HepG2 (cell line): ENCODE measurements around the gene PRUNE1. TPM values are rescaled to one million over a fixed set of nuclear protein-coding genes. Genes with fewer than 3 reads are reported as not detected.

Experiments used
- AGO1 ChIP-seq: fragments of 200-400 bp; formaldehyde crosslinking; IDR thresholded peaks from 2 replicates; pipeline ENCODE4 v1.6.1; 2017; ENCODE audit warnings: mild to moderate bottlenecking, low read depth, low read length, moderate library complexity; ENCODE audit not compliant: poor library complexity, severe bottlenecking
- CCAR2 ChIP-seq: fragments of 200-400 bp; formaldehyde crosslinking; optimal IDR thresholded peaks from 2 replicates; pipeline ENCODE3; 2018; ENCODE audit warnings: low read depth, mild to moderate bottlenecking, low read length, moderate library complexity
- CENPT ChIP-seq: sonication (generic); formaldehyde crosslinking; IDR thresholded peaks from 2 replicates; pipeline ENCODE4 v1.8.0; 2022; ENCODE audit warnings: low read depth, mild to moderate bottlenecking, moderate library complexity, missing genetic modification reagents
- DNMT1 ChIP-seq: sonication (generic); formaldehyde crosslinking; IDR thresholded peaks from 2 replicates; pipeline ENCODE4 v1.5.1; 2020; ENCODE audit warnings: mild to moderate bottlenecking, missing genetic modification reagents
- GTF3A ChIP-seq: sonication (generic); formaldehyde crosslinking; conservative IDR thresholded peaks from 2 replicates; pipeline ENCODE4 v1.4.0; 2020; ENCODE audit warnings: mild to moderate bottlenecking, missing genetic modification reagents
- NFKB2 ChIP-seq: sonication (generic); formaldehyde crosslinking; IDR thresholded peaks from 2 replicates; pipeline ENCODE4 v1.4.0; 2020; ENCODE audit warnings: missing genetic modification reagents, borderline replicate concordance
- NFKBIZ ChIP-seq: IDR thresholded peaks from 2 replicates; pipeline ENCODE4 v1.6.1; 2018; ENCODE audit warnings: missing genetic modification reagents, missing compliant biosample characterization
- NR2C2 ChIP-seq: sonication (generic); formaldehyde crosslinking; IDR thresholded peaks from 2 replicates; pipeline ENCODE4 v1.4.0; 2020; ENCODE audit warnings: missing genetic modification reagents, mild to moderate bottlenecking, moderate library complexity, borderline replicate concordance
- NR2F2 ChIP-seq: IDR thresholded peaks from 2 replicates; pipeline ENCODE4 v1.6.1; 2012; ENCODE audit warnings: low read depth, inconsistent platforms, borderline replicate concordance
- POLR2A ChIP-seq, 2 experiments: IDR thresholded peaks; 2 replicates each; pipeline ENCODE4 v1.6.1; 2011; ENCODE audit warnings: low read depth in 2 of 2, low read length in 2 of 2, mild to moderate bottlenecking in 1 of 2, moderate library complexity in 1 of 2; ENCODE audit not compliant: insufficient read depth in 1 of 2
- PRPF4 ChIP-seq: fragments of 200-400 bp; formaldehyde crosslinking; IDR thresholded peaks from 2 replicates; pipeline ENCODE4 v1.6.1; 2016; ENCODE audit warnings: low read length, low read depth; ENCODE audit not compliant: poor library complexity, severe bottlenecking
- SOX13 ChIP-seq, 3 experiments: fragments of 450-650 bp in 1 of 3; sonication (generic) in 1 of 3; formaldehyde crosslinking in 1 of 3; IDR thresholded peaks in 2 of 3; conservative IDR thresholded peaks in 1 of 3; 2 replicates each; pipeline versions ENCODE4 v1.5.0 to v1.6.1; 2016 to 2020; ENCODE audit warnings: antibody characterized with exemption in 1 of 3, mild to moderate bottlenecking in 1 of 3, missing compliant biosample characterization in 1 of 3, missing genetic modification reagents in 1 of 3, moderate library complexity in 1 of 3
- SP140L ChIP-seq: sonication (generic); formaldehyde crosslinking; IDR thresholded peaks from 2 replicates; pipeline ENCODE4 v1.4.0; 2020; ENCODE audit warnings: missing genetic modification reagents, borderline replicate concordance
- TRIM24 ChIP-seq: sonication (generic); formaldehyde crosslinking; IDR thresholded peaks from 2 replicates; pipeline ENCODE4 v1.8.0; 2022; ENCODE audit warnings: mild to moderate bottlenecking, missing genetic modification reagents
- ZNF253 ChIP-seq: sonication (generic); formaldehyde crosslinking; IDR thresholded peaks from 2 replicates; pipeline ENCODE4 v1.8.0; 2022; ENCODE audit warnings: mild to moderate bottlenecking, missing genetic modification reagents, borderline replicate concordance
- ZNF747 ChIP-seq: sonication (generic); formaldehyde crosslinking; IDR thresholded peaks from 2 replicates; pipeline ENCODE4 v1.8.1; 2023; ENCODE audit warnings: missing genetic modification reagents, mild to moderate bottlenecking, borderline replicate concordance
- ZNF782 ChIP-seq: sonication (generic); formaldehyde crosslinking; IDR thresholded peaks from 2 replicates; pipeline ENCODE4 v1.4.0; 2020; ENCODE audit warnings: missing genetic modification reagents, mild to moderate bottlenecking, borderline replicate concordance
- ZNF883 ChIP-seq: sonication (generic); formaldehyde crosslinking; IDR thresholded peaks from 2 replicates; pipeline ENCODE4 v1.5.1; 2020; ENCODE audit warnings: mild to moderate bottlenecking, missing genetic modification reagents; ENCODE audit errors: not compliant biosample characterization
- ZSCAN31 ChIP-seq: sonication (generic); formaldehyde crosslinking; IDR thresholded peaks from 2 replicates; pipeline ENCODE4 v1.5.0; 2020; ENCODE audit warnings: low read depth, mild to moderate bottlenecking, missing genetic modification reagents
- polyA plus RNA-seq, 8 experiments: library from polyadenylated mRNA; depleted of rRNA in 3 of 8; stranded (reverse) in 7 of 8; unstranded in 1 of 8; fragments of >200 nt; fragmentation: Illumina TruSeq in 4 of 8; extraction: Trizol in 4 of 8; gene quantifications; 2 replicates each; pipeline versions ENCODE4 v1.2.1 to v1.2.3, GENCODE V29; 2011 to 2016; ENCODE audit warnings: low read depth in 4 of 8, missing spikeins in 1 of 8, mixed read lengths in 1 of 8; ENCODE audit not compliant: insufficient read depth in 1 of 8
- total RNA-seq, 5 experiments: library from RNA; depleted of rRNA; stranded (reverse); fragments of >200 nt; fragmentation: Illumina TruSeq; extraction: Trizol; gene quantifications; 2 replicates each; pipeline ENCODE4 v1.2.3, GENCODE V29; 2016; ENCODE audit warnings: low read depth in 1 of 5
- TF ChIP-seq, protein P1 (sequence below): sonication (generic); formaldehyde crosslinking; IDR thresholded peaks from 2 replicates; pipeline ENCODE4 v1.4.0; 2020; ENCODE audit warnings: missing genetic modification reagents
- TF ChIP-seq, protein P2 (sequence below): IDR thresholded peaks from 2 replicates; pipeline ENCODE4 v1.6.1; 2018; ENCODE audit warnings: missing genetic modification reagents
- TF ChIP-seq, protein P3 (sequence below): sonication (generic); formaldehyde crosslinking; IDR thresholded peaks from 2 replicates; pipeline ENCODE4 v1.9.0; 2021; ENCODE audit warnings: missing genetic modification reagents, mild to moderate bottlenecking, borderline replicate concordance
- TF ChIP-seq, protein P4 (sequence below): IDR thresholded peaks from 2 replicates; pipeline ENCODE4 v1.6.1; 2018; ENCODE audit warnings: missing genetic modification reagents, mild to moderate bottlenecking, missing compliant biosample characterization

PRUNE1 gene
- total and polyA plus RNA-seq, 2 of the 13 experiments (the other 11 are each of a cell fraction or from before 2014, with no cell fraction given): 19.0 to 31.9 TPM

DNA sequence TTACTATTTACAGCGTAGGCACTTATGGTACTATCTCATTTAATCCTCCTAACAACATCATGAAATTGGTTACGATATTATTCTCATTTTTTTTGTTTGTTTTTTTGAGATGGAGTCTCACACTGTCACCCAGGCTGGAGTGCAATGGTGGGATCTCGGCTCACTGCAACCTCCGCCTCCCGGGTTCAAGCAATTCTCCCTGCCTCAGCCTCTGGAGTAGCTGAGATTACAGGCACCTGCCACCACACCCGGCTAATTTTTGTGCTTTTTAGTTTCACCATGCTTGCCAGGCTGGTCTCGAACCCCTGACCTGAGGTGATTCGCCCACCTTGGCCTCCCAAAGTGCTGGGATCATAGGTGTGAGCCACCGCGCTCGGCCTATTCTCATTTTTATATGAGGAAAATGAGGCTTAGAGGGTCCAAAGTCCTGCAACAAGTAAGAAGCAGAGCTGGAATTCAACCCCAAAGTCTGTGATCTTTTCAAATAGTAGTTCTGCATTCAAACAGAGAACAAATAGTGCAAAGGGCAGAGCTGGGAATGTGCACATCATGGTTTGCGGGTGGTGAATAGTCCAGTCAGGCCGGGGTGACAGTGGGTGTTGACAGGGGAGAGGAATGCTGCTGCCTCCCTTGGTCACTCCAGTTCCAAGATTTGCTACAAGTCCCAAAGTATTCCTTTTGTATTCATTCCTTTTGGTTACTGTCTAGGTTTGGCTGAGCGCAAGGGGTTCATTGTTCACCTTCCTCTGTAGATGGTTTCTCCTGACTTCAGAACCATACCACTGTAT, 4.6 kb downstream of the PRUNE1 start (continued):
- TF ChIP-seq, protein P1, sequence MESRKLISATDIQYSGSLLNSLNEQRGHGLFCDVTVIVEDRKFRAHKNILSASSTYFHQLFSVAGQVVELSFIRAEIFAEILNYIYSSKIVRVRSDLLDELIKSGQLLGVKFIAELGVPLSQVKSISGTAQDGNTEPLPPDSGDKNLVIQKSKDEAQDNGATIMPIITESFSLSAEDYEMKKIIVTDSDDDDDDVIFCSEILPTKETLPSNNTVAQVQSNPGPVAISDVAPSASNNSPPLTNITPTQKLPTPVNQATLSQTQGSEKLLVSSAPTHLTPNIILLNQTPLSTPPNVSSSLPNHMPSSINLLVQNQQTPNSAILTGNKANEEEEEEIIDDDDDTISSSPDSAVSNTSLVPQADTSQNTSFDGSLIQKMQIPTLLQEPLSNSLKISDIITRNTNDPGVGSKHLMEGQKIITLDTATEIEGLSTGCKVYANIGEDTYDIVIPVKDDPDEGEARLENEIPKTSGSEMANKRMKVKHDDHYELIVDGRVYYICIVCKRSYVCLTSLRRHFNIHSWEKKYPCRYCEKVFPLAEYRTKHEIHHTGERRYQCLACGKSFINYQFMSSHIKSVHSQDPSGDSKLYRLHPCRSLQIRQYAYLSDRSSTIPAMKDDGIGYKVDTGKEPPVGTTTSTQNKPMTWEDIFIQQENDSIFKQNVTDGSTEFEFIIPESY: peak; percentile 5; the same call in 1 of the 2 replicates
- TF ChIP-seq ZSCAN31 (no peak), ZNF253 (CRISPR knock-in tag) (no peak), AGO1 (no peak), TRIM24 (no peak), NR2C2 (CRISPR knock-in tag) (peak; percentile 53; the same call in 1 of the 2 replicates), ZNF782 (CRISPR knock-in tag) (no peak), ZNF747 (CRISPR knock-in tag) (no peak), POLR2A (IDR thresholded peaks at IDR 0.05; ENCODE audit: insufficient read depth in 1 of 2, low read depth in 2 of 2, low read length in 2 of 2) (peak; percentile 72 to 87), SP140L (no peak), NFKBIZ (no peak; the same call in 1 of the 2 replicates), SOX13 (IDR thresholded peaks at IDR 0.05) (peak; percentile 66), SOX13 (CRISPR knock-in tag; conservative IDR thresholded peaks at IDR 0.05 in 1 of 2, IDR thresholded peaks at IDR 0.05 in 1 of 2) (peak in 1 of 2 experiments; percentile 84; a peak in 2 of 4 replicates), DNMT1 (CRISPR knock-in tag) (no peak), ZNF883 (CRISPR knock-in tag) (no peak), NFKB2 (CRISPR knock-in tag) (no peak), NR2F2 (peak; percentile 19; the same call in 1 of the 2 replicates), GTF3A (CRISPR knock-in tag) (0 out of 2 replicates have a peak, but pooled peaks have one; percentile 58), PRPF4 (no peak), CCAR2 (no peak), CENPT (CRISPR knock-in tag) (no peak)
- TF ChIP-seq, protein P2, sequence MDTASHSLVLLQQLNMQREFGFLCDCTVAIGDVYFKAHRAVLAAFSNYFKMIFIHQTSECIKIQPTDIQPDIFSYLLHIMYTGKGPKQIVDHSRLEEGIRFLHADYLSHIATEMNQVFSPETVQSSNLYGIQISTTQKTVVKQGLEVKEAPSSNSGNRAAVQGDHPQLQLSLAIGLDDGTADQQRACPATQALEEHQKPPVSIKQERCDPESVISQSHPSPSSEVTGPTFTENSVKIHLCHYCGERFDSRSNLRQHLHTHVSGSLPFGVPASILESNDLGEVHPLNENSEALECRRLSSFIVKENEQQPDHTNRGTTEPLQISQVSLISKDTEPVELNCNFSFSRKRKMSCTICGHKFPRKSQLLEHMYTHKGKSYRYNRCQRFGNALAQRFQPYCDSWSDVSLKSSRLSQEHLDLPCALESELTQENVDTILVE (CRISPR knock-in tag): no peak
- TF ChIP-seq, protein P3, sequence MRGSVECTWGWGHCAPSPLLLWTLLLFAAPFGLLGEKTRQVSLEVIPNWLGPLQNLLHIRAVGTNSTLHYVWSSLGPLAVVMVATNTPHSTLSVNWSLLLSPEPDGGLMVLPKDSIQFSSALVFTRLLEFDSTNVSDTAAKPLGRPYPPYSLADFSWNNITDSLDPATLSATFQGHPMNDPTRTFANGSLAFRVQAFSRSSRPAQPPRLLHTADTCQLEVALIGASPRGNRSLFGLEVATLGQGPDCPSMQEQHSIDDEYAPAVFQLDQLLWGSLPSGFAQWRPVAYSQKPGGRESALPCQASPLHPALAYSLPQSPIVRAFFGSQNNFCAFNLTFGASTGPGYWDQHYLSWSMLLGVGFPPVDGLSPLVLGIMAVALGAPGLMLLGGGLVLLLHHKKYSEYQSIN: no peak
- TF ChIP-seq, protein P4, sequence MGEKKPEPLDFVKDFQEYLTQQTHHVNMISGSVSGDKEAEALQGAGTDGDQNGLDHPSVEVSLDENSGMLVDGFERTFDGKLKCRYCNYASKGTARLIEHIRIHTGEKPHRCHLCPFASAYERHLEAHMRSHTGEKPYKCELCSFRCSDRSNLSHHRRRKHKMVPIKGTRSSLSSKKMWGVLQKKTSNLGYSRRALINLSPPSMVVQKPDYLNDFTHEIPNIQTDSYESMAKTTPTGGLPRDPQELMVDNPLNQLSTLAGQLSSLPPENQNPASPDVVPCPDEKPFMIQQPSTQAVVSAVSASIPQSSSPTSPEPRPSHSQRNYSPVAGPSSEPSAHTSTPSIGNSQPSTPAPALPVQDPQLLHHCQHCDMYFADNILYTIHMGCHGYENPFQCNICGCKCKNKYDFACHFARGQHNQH (CRISPR knock-in tag): no peak; the same call in 1 of the 2 replicates
